Stimulated activated CD8-positive, alpha-beta memory T cell treated with anti-CD3 and anti-CD28 coated beads, Interleukin-2, amount 100 ng/mL, for 48 hours (primary cell): ENCODE data around the gene DNAJB13.

Experiments
- DNase-seq, 2 donors: peaks; one replicate each; pipeline ENCODE4 v3.0.0-alpha.2; 2020; ENCODE audit warnings: low read depth in 2 of 2

The DNAJB13 gene

DNA sequence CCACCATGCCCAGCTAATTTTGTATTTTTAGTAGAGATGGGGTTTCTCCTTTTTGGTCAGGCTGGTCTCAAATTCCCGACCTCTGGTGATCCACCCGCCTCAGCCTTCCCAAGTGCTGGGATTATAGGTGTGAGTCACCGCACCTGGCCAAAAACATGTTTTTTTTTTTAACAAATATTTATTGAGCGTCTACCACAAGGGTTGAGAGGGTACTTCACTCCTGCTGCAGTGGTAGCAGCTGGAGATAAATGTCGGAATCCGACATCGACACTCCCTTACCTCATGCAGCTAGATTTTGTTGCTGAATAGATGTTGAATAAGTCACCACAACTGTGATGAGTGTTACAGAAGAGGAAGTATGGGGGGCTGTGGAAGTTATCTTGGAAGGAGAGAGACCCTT lies 971 bp downstream of the DNAJB13 start:
- no peak for DNase-seq

DNA sequence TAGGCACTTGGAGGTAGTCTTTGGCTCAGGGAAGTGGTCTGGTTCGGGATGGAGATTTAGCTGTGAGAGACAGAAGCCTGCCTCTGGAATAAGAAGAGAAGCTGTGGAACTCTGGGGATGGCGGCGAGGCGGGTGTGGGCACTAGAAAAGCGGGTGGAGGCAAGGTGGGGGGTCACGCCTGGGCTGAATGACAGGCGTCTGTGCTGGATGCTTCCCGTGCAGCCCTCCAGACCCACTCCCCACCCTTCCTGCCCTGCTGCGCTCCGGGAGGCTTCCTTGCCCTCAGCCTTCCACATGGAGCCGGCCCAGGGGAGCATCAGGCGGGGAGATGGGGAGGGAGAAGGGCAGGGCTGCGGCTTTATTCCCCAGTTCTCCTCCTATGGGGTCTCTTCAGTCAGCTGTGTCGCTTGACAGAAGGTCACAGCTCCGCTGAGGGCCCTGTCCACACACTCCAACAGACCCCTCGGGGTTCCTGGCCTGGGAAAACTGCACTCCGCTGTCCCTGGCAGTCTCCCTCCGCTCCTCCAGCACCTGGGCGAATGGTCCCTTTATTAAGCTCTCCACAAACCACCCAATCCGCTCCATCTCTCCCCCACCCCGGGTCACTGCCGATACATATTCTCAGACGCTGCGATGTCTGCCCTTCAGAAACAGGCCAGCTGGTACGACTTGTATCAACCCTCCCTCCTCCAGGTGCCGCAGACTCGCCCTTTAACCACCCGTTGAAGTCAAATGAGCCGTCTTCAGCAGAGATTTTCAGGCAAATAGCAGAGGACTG lies 6.2 kb downstream of the DNAJB13 start:
- DNase-seq: no peak

DNA sequence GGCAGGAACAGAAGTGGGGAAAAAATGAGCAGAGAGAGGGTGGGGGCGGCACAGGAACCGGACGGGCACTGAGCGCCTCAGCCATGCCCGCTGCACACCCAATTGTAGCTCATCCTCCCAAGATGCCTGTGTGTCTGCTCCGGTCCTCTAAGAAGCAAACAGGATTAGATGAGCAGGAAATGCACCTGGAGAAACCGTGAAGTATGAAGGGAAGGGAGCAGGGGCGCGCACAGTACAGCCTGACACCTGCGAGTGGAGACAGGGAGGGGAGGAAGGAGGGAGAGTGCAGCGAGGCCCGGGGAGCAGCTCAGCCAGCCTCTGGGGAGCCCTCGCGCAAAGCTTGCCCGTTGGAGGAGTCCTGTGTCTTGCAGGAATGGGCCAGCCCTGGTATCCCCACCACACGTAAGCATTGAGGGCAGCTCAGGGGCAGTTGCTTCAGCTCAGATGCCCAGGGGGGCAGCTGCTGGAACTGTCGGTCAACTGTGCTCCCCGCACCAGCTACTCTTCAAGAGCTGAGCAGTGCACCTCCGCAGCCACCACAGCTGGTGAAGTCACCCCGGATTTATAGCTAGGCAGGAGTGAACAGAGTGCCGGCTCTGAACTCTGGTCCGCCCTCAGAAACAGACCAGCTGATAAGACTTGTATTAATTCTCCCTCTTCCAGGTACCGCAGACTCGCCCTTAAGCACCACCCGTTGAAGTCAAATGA lies 7.0 kb downstream of the DNAJB13 start:
- no peak for DNase-seq

DNA sequence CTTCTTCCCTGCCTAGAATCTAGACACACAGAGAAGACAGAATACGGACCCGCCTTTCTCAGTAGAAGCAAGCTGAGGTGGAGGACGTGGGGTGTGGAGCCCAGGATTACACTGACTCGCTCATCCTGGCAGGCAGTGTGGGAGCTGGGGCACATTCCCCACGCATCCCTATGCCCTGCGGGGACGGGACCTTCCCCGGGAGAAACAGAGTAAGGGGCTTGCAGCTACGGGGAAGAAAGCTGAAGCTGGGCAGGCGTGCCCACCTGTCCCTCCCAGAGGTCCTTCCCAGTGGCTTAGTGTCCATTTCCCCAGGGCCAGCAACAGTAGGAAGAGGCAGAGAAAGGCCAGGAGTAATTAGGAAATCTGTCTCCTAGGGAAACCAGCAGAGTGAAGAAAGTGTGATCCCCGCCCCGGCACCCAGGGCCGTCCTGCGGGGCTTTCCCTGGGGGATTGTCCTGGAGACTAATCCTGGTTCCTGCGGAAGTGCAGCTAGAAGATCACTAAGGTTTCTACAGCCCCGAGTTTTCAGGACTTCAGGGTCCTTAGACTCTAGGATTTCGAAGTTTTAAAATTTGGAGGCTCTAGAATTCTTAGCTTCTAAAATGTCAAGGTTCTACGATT lies 7.8 kb downstream of the DNAJB13 start:
- no peak for DNase-seq

DNA sequence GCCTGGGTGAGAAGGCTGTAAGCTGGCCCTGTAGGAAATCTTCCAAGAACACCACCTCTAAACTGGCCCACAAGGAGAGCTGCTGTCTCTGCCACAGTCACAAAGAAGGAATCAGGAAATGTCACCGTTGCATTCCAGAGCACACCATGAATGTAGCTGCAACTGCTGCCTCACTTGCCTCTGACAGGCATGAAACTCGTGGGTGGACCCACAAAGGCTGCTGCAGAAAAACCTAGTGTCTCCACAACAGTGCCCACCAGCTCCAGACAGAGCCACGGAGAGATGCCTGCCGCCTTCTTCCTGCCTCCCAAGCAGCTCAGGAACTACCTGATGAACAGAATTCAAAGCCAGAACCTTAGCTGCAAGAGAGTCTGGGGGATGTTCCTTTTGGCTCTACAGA lies 10.5 kb downstream of the DNAJB13 start:
- DNase-seq: no peak

DNA sequence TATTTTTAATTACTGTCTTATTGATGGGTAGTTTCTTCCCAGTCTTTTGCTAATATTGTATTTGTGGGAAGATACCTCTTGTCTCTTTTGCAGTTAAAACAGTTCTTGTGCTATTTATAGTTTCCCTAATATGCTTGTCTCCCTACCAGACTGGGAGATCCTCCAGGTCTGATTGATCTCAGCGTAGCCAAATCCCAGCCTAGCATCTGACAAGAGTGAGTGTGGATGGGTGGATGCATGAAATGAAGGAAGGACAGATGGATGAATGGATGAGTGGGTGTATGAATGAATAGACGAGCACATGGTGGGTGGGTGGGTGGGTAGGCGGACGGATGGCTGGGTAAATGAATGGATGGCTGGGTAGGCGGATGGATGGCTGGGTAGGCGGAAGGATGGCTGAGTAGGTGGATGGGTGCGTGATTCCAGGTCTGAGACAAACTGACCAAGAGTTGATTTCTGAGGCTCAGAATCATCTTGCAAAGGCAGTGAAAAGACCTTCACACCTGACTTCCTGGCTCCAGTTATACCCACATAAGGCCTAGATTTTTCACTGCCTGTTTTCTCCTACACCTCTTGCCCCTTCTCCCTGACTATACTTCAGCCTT lies 11.4 kb downstream of the DNAJB13 start:
- DNase-seq: no peak

DNA sequence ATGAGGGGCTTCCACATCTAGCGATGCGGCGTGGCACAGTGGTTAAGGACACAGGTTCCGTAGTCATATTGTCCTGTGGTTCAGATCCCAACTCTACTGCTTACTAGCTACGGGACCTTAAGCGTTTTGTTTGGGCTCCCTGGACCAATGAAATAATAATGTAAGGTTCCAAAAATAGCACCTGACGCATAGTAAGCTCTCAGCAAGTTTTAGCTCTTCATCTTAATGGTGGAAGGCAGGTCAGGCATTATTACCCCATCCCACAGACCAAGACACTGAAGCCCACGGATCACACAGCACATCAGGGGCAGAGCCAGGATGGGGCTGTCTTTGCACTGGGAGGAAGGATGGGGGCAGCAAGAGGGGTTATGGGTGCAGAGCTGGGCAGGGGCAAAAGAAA lies 13.0 kb downstream of the DNAJB13 start:
- DNase-seq: no peak

DNA sequence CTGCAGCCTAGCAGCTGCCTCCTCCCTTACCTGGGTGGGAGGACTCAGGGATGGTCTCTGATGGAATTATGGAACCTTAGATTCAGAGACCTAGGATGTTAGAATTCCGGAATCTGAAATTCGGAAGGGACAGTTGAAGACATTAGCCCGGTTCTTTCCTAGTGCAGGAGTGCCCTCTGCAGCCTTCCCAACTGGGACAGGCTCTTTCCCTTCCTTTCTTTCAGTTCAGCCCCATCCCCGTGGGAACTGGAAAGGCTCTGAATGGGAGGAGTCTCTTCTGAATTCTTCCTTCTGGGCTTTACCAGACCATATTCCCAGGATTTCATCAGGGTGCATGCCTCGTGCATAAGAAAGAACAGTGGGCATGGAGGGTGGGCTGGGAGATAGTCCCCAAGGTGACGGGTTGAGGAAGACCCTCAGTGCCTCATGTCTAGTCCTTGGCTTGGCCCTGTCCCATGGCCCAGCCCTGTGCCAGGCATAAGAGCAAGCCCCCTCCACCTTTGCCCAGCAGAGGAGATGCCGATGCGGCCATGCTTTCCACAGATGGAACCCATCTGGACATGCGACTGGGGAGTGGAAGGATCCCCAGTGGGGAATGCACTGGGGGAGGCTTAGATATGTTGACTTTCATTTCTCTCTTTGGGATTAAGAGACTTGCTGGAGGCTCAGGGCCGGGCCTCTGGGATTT lies 14.4 kb downstream of the DNAJB13 start:
- DNase-seq: no peak

DNA sequence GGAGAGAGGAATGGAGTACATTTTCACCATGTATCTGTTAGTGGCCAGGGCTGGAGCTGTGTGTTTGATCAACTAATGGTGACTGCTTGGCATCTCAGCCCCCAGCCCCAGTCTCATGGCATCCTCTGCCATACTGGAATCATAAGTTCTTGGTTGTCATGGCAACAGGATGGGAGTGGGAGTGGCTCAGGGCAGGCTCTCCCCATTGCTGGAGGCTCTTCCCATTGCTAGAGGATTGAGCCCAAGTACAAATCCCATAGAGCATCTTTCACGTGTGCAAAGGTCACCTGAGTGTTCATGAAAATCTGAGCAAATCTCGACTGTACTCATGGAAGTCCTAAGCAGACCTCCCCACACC lies 14.9 kb downstream of the DNAJB13 start:
- DNase-seq: no peak

DNA sequence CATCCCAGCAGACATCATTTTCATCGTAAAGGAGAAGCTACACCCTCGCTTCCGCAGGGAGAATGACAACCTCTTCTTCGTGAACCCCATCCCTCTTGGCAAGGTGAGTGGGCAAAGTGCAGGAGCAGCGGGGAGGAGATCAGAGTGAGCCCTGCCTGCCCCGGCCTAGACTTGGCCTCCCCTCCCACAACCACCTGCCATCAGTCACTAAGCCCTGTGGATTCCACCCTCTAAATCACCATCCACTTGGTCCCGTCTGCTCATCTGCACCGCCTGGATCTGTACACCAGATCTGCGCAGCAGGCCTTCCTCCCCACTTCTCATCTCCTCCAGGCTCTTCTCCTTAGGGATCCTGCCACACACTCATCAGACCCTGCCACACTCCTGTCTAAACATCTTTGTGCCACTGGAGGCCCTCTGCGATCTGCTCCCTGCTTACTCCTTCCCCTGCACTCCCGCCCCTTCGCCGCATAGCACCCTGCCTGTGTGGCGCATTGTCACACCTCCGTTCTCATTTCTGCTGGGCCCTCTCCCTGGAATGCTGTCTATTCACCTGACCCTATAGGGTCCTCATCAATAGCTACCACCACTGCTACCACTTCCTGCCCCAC lies 17.6 kb downstream of the DNAJB13 start:
- DNase-seq: no peak

DNA sequence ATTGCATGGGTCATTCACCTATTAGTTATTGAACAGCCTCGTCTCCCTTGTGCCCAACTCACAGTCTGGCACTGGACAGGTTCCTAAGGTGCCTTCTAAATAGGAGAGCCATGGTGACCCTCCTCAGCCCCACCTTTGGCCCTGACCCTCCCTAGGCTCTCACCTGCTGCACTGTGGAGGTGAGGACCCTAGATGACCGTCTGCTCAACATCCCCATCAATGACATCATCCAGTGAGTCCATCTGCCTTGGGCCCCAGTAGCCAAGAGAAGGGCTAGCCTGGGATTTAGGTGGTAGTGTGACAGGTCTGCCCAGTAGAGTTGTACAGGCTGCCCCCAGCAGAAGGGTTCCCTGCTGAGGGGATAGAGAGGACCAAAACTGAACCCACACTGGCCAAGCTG lies 18.3 kb downstream of the DNAJB13 start:
- no peak for DNase-seq

DNA sequence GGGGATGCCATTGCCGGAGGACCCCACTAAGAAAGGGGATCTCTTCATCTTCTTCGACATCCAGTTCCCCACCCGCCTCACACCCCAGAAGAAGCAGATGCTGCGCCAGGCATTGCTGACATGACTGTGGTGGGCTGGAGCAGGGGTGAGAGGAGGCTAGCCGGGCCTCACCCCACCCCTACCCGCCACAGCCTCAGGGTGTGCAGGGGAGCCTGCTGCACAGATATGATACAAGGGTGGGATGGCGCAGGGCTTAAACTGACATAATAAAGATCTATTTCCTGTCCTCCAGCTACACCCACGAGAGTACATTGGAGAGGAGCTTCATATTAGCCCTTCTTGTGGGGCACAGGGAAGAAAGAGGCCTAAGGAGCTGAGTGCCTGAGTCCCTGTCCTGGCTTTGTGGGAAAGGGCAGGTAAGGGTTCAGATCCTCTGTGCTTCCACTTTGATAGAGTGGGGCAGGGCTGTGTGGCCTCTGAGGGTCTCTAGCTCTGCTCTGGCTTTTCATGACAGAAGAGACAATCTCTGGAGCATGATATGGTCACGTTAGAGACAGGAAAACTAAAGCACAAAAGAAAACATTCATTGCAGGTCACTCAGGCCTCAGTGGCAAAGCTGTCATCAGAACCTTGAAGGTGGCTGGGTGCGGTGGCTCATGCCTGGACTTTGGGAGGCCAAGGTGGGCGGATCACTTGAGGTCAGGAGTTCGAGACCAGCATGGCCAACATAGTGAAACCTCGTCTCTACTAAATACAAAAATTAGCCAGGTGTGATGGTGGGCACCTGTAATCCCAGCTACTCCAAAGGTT lies 19.4 kb downstream of the DNAJB13 start:
- DNase-seq: no peak

DNA sequence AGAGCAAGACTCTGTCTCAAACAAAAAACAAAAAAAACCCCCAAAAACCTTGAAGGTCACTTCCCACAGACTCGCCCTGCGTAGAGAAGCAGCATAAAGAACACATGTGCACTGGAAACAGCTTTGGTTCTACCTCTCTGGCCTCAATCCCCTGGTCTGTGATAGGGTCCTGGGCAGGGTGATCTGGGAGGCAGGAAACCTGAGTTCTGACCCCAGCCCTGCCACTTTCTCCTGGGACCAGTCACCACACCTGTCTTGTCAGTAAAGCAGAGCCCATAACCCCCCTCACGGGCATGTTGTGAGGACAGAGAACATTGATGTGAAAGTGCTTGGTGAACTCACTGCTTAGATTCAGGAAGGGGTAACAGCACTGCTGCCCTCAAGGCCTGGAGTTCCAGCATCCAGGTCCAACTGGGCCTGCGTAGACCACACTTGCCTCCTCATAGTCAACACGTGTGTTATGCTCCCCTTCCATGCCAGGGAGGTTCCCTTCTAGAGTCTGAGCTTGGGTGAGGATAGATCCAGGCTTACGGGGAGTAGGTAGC lies 20.4 kb downstream of the DNAJB13 start:
- DNase-seq: no peak

DNA sequence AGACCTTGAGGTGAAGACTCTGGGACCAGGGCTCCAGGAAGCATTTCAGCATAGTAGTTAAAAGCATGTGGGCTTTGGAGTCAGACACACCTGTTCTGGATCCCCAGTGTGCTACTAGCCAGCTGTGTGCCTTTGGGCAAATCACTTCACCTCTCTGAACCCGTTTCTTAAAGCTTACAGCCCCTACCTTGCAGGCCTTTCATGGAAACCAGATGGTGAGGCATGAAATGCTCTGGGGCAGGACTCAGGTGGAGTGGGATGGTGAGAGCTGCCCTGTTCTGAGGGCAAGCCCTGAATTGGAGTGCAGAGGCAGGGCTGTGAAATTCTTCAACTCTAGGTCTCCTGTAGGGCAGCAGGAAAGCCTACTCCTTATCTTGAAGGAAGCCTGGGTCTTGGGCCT lies 21.4 kb downstream of the DNAJB13 start:
- DNase-seq: no peak

DNA sequence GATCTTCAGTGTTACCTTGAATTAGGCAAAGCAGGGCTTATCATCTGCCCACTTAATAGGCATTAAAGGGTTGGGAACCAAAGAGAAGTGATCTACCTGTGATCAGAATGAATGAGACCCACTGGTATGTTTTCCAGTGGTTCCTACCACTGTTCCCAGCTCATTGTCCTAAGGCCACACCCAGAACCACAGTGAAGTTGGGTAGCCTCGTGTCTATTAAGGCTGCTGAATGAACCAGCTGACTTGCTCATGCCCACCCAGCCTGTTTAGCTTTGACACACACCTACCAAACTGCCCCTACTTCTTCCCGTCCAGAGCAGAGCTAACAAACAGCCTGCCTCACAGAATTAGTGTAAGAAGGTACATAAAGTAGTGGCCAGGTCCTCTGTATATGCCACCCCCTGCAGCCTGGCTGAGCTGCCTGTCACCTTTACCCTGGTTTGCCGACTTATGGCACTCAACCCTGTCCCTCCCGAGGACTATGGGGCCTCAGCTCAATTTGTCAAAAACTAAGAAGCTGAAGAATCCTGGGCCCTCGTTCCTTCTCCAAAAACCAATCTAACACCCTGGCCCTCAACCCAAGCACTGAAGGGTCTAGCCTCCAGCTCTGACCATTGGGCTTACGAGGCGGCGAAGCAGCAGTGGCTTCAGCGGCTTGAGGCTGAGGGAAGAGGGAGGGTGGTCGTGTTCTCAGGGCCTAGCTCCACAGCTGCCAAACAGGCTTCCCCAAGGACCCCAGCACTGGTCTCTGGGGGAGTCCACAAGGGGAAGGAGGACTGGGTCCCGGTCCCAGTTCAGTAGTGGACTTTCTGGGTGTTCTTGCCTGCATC lies 22.0 kb downstream of the DNAJB13 start:
- DNase-seq: no peak

DNA sequence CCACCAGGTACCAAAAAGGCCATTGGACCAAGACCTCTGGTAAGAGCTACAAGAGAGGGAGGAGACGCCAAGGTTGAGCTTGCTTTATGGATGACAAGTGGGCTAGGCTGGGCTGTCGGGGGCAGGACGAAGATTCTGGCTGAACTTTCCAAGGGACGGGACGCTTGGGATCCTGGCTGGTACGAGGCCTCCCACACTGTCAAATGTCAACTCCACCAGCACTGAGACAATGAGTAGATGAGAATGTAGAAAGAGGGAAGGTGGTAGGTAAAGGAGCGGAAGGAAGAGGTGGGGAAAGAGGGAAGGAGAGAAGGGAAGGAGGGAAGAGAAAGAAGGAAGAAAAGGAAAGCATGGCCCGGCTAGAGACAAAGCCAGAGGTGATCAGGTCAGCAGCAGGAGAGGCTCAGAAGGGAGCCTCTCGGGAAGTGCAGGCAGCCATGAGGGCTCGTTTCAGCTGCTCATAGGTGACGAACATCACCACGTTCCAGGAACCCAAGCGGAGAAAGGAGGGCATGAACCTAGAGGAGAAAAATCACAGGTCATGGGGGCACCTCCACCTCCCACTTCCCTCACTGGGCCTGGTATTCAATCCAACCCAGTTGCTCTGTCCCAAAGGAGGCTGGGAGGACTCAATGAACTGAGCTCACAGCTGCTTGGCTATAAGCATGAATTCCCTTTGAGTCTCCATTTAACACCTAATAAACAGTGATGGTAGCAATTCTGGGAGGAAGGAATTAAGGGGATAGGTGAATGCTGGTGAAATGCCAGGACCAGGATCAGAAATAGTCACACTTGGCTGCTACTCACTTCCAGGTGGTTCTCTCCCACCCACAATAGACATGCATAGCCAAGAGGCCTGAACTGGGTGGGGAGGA lies 24.0 kb downstream of the DNAJB13 start:
- DNase-seq: no peak

DNA sequence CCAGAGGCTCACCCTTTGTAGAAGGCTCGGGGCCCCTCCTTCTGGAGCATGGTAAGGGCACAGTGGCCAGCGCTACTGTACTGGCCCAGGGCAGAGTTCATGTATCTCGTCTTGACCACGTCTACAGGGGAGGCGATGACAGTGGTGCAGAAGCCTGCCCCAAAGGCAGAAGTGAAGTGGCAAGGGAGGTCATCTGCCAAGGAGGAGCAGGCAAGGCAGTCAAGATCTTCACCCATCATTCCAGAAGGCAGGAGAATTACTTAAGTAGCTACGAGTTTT lies 24.6 kb downstream of the DNAJB13 start:
- no peak for DNase-seq

DNA sequence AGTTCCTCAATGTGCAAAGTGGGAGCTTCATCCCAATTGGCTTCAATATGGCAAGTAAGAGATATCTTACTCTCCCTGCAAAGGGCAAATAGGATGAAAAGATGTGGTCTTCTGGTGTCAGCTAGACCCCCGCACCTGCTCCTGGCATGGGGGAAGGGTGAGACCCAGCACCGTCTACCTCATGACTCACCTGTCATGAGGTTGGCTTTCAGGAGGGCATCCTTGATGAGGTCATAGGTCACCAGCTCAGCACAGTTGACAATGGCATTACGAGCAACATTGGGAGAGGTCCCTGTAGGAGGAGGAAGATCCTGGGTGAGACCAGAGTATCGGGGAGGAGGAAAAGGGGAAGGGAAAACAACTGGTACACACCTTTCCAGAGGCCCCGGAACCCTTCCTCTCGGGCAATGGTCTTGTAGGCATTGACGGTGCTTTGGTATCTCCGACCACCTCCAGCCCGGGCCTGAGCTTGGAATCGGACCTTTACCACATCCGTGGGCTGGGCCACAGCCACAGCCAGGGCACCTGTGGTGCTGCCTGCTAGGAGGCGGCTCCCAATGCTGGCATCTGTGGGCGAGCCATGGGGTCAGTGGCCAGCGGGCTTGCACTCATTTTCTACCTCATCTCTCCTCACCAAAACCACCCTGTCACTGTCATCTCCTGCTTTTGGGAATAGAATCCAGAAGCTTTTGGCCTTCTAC lies 25.8 kb downstream of the DNAJB13 start:
- DNase-seq: no peak
